ENCODE measurements around the gene STAT4.
A peak's percentile ranks its signal among the peaks of the same experiment; 100 is the strongest.

The STAT4 gene

GRCh38 chr2:191173206-191173605 lies 22.4 kb upstream of the STAT4 start:
- DNase-seq = no peak

- no peak for DNase-seq
These were observed 21.0 kb upstream of the STAT4 start for GRCh38 chr2:191171708-191172355.

GRCh38 chr2:191171286-191171685 lies 20.5 kb upstream of the STAT4 start:
- no peak for DNase-seq

GRCh38 chr2:191170773-191171172 lies 20.0 kb upstream of the STAT4 start:
- no peak for DNase-seq

GRCh38 chr2:191170301-191170636 lies 19.5 kb upstream of the STAT4 start:
- DNase-seq = no peak

GRCh38 chr2:191169456-191170300 lies 18.9 kb upstream of the STAT4 start:
- no peak for DNase-seq

- DNase-seq = no peak
These were observed 17.0 kb upstream of the STAT4 start for GRCh38 chr2:191167766-191168165.

- no peak for DNase-seq
These were observed 16.1 kb upstream of the STAT4 start for GRCh38 chr2:191166756-191167445.

GRCh38 chr2:191166111-191166755 lies 15.4 kb upstream of the STAT4 start:
- peak; percentile 79 for DNase-seq

GRCh38 chr2:191165176-191165643 lies 14.4 kb upstream of the STAT4 start:
- no peak for DNase-seq

- DNase-seq = no peak
These were observed 8.0 kb upstream of the STAT4 start for GRCh38 chr2:191158747-191159146.

GRCh38 chr2:191158193-191158592 lies 7.4 kb upstream of the STAT4 start:
- no peak for DNase-seq

GRCh38 chr2:191155608-191156071 lies 4.8 kb upstream of the STAT4 start:
- DNase-seq = no peak

GRCh38 chr2:191153716-191154115 lies 2.9 kb upstream of the STAT4 start:
- DNase-seq = no peak

GRCh38 chr2:191152482-191153240 lies 1.9 kb upstream of the STAT4 start:
- DNase-seq = no peak

- no peak for DNase-seq
These were observed 537 bp upstream of the STAT4 start for GRCh38 chr2:191151331-191151730.

- DNase-seq = no peak
These were observed 579 bp downstream of the STAT4 start for GRCh38 chr2:191150230-191150599.

GRCh38 chr2:191149391-191149790 lies 1.4 kb downstream of the STAT4 start:
- DNase-seq = no peak

GRCh38 chr2:191148791-191149190 lies 2.0 kb downstream of the STAT4 start:
- no peak for DNase-seq

- DNase-seq = no peak
These were observed 2.5 kb downstream of the STAT4 start for GRCh38 chr2:191148281-191148680.

GRCh38 chr2:191145769-191146471 lies 4.9 kb downstream of the STAT4 start:
- no peak for DNase-seq

GRCh38 chr2:191144217-191144616 lies 6.6 kb downstream of the STAT4 start:
- no peak for DNase-seq
